ENCODE data around the gene MT2A. TPM values are rescaled to one million over a fixed set of nuclear protein-coding genes. Genes with fewer than 3 reads are reported as not detected.

MT2A gene
- total and polyA plus RNA-seq, 2 of the 13 experiments (the other 11 are each of a cell fraction or from before 2014, with no cell fraction given): 135 to 371 TPM

DNA sequence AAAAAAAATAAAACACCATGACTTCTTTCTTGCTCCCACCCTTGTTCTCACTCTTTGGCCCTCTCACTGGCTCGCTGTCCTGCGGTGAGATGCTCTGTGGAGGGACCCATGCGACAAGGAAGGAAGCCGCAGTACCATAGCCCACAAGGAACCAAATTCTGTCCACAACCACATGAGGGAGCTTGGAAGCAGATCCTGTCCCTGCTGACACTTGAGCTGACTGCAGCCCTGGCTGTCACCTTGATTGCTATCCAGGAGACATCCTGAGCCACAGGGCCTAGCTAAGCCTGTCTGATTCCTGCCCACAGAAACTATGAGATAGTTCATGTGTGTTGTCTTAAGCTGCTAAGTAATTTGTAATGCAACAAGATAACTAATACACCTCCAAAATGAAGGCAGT, 4.8 kb upstream of the MT2A start (continued):
- TF ChIP-seq RORA (CRISPR knock-in tag; IDR thresholded peaks at IDR 0.05) (no peak), MYNN (CRISPR knock-in tag; IDR thresholded peaks at IDR 0.05; ENCODE audit: low read depth) (no peak), PHF20 (CRISPR knock-in tag; IDR thresholded peaks at IDR 0.05) (no peak), HBP1 (CRISPR knock-in tag; IDR thresholded peaks at IDR 0.05; ENCODE audit: low read depth) (0 out of 2 replicates have a peak, but pooled peaks have one; percentile 41), THAP7 (CRISPR knock-in tag; IDR thresholded peaks at IDR 0.05) (no peak), MEIS2 (CRISPR knock-in tag; IDR thresholded peaks at IDR 0.05) (peak; percentile 83; the same call in 1 of the 2 replicates), ZFP36L2 (CRISPR knock-in tag; IDR thresholded peaks at IDR 0.05) (no peak), TCF12 (IDR thresholded peaks at IDR 0.05) (no peak), TCF12 (CRISPR knock-in tag; IDR thresholded peaks at IDR 0.05) (no peak), HIC2 (CRISPR knock-in tag; IDR thresholded peaks at IDR 0.05; ENCODE audit: low read depth) (0 out of 2 replicates have a peak, but pooled peaks have one; percentile 30), ZNF841 (CRISPR knock-in tag; IDR thresholded peaks at IDR 0.05; ENCODE audit: borderline replicate concordance) (no peak), SALL2 (CRISPR knock-in tag; IDR thresholded peaks at IDR 0.05) (no peak), ZNF570 (CRISPR knock-in tag; IDR thresholded peaks at IDR 0.05; ENCODE audit: borderline replicate concordance) (no peak)
- TF ChIP-seq, protein P1, sequence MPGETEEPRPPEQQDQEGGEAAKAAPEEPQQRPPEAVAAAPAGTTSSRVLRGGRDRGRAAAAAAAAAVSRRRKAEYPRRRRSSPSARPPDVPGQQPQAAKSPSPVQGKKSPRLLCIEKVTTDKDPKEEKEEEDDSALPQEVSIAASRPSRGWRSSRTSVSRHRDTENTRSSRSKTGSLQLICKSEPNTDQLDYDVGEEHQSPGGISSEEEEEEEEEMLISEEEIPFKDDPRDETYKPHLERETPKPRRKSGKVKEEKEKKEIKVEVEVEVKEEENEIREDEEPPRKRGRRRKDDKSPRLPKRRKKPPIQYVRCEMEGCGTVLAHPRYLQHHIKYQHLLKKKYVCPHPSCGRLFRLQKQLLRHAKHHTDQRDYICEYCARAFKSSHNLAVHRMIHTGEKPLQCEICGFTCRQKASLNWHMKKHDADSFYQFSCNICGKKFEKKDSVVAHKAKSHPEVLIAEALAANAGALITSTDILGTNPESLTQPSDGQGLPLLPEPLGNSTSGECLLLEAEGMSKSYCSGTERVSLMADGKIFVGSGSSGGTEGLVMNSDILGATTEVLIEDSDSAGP (CRISPR knock-in tag; IDR thresholded peaks at IDR 0.05; ENCODE audit: borderline replicate concordance): no peak
- TF ChIP-seq, protein P2, sequence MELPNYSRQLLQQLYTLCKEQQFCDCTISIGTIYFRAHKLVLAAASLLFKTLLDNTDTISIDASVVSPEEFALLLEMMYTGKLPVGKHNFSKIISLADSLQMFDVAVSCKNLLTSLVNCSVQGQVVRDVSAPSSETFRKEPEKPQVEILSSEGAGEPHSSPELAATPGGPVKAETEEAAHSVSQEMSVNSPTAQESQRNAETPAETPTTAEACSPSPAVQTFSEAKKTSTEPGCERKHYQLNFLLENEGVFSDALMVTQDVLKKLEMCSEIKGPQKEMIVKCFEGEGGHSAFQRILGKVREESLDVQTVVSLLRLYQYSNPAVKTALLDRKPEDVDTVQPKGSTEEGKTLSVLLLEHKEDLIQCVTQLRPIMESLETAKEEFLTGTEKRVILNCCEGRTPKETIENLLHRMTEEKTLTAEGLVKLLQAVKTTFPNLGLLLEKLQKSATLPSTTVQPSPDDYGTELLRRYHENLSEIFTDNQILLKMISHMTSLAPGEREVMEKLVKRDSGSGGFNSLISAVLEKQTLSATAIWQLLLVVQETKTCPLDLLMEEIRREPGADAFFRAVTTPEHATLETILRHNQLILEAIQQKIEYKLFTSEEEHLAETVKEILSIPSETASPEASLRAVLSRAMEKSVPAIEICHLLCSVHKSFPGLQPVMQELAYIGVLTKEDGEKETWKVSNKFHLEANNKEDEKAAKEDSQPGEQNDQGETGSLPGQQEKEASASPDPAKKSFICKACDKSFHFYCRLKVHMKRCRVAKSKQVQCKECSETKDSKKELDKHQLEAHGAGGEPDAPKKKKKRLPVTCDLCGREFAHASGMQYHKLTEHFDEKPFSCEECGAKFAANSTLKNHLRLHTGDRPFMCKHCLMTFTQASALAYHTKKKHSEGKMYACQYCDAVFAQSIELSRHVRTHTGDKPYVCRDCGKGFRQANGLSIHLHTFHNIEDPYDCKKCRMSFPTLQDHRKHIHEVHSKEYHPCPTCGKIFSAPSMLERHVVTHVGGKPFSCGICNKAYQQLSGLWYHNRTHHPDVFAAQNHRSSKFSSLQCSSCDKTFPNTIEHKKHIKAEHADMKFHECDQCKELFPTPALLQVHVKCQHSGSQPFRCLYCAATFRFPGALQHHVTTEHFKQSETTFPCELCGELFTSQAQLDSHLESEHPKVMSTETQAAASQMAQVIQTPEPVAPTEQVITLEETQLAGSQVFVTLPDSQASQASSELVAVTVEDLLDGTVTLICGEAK (IDR thresholded peaks at IDR 0.05): no peak
- TF ChIP-seq, protein P2 (CRISPR knock-in tag; IDR thresholded peaks at IDR 0.05): no peak
